Peyer's patch (tissue), 4 donors: ENCODE data around the gene EDN3. TPM values are rescaled to one million over a fixed set of nuclear protein-coding genes. Genes with fewer than 3 reads are reported as not detected.

Experiments used
- DNase-seq, 3 donors: peaks; one replicate each; pipeline ENCODE4 v3.0.0-alpha.2; 2017 to 2019
- H3K27ac ChIP-seq, 4 donors: fragments of 200-600 bp; sonication (generic); one replicate each; pipeline ENCODE4 v1.5.1; 2016 to 2019
- H3K27me3 ChIP-seq, 2 donors: fragments of 200-600 bp; sonication (generic); one replicate each; pipeline ENCODE4 v1.5.1; 2019
- H3K36me3 ChIP-seq, 3 donors: fragments of 200-600 bp; sonication (generic); one replicate each; pipeline ENCODE4 v1.5.1; 2016 to 2019
- H3K4me1 ChIP-seq, 4 donors: fragments of 200-600 bp; sonication (generic); one replicate each; pipeline ENCODE4 v1.5.1; 2016 to 2019
- H3K4me3 ChIP-seq, 4 donors: fragments of 200-600 bp; sonication (generic); 1 replicate in 3 of 4; 2 replicates in 1 of 4; pipeline ENCODE4 v1.5.1; 2016 to 2019; ENCODE audit warnings: mild to moderate bottlenecking in 1 of 4
- H3K9me3 ChIP-seq, 4 donors: fragments of 200-600 bp; sonication (generic); one replicate each; pipeline ENCODE4 v1.5.1; 2016 to 2019; ENCODE audit warnings: mild to moderate bottlenecking in 1 of 4
- CTCF ChIP-seq, 6 experiments: fragments of 450-650 bp in 4 of 6; fragments of 200-600 bp in 2 of 6; sonication (generic) in 1 of 6; IDR thresholded peaks; one replicate each; pipeline ENCODE4 v1.5.1; 2017 to 2019; ENCODE audit warnings: antibody characterized with exemption in 6 of 6, mild to moderate bottlenecking in 3 of 6, moderate library complexity in 1 of 6
- POLR2A ChIP-seq, 2 donors: fragments of 450-650 bp; IDR thresholded peaks; one replicate each; pipeline ENCODE4 v1.5.1; 2017; ENCODE audit warnings: antibody characterized with exemption in 2 of 2, mild to moderate bottlenecking in 2 of 2, moderate library complexity in 2 of 2
- total RNA-seq, 4 donors: library from RNA; depleted of rRNA; stranded (reverse); fragments of >200 nt; gene quantifications; one replicate each; pipeline ENCODE4 v1.1.0, GENCODE V29; 2016

The EDN3 gene
- total RNA-seq, 4 donors from 2014 or later, result 6.6 to 112 (median 63.9) TPM

GRCh38 chr20:59273739-59274357 is 26.6 kb upstream of the EDN3 start:
- H3K4me1 ChIP-seq, result no peaks in the 10 kb centered on the region
- no peak for DNase-seq
- no peaks in the 10 kb centered on the region for H3K36me3 ChIP-seq
- TF ChIP-seq CTCF (IDR thresholded peaks at IDR 0.05) (no peak), POLR2A (IDR thresholded peaks at IDR 0.05) (no peak)
- H3K4me3 ChIP-seq, result no peak overlapping the region
- H3K9me3 ChIP-seq, result no peaks in the 10 kb centered on the region
- H3K27ac ChIP-seq, result no peak overlapping the region
- no peaks in the 10 kb centered on the region for H3K27me3 ChIP-seq

- H3K9me3 ChIP-seq, result no peaks in the 10 kb centered on the region
- TF ChIP-seq POLR2A (IDR thresholded peaks at IDR 0.05) (no peak), CTCF (IDR thresholded peaks at IDR 0.05) (no peak)
- H3K4me1 ChIP-seq, result no peaks in the 10 kb centered on the region
- no peaks in the 10 kb centered on the region for H3K36me3 ChIP-seq
- no peak overlapping the region for H3K27ac ChIP-seq
- H3K4me3 ChIP-seq, result no peak overlapping the region
- DNase-seq, result no peak
- no peaks in the 10 kb centered on the region for H3K27me3 ChIP-seq
Observed at GRCh38 chr20:59276938-59277337, 23.5 kb upstream of the EDN3 start.

DNA sequence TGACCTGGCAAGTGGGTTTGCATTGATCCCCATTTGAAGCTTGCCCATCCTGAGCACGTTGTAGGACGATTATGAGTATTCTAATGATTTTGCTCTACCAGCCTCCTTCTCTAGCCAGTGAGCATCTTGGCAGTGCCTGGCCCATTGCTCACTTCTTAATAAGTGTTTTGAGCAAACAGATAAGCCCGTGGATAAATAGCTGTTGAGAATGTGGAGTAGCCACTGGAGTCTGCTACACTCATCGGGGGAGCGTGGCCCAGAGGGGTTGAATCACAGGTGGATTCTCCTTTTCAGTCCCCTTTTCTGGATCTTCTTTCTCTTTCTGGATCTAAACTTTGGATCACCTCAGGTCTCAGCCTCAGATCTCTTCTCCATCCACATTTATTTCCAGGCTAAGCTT is 15.9 kb upstream of the EDN3 start:
- DNase-seq, result no peak
- Histone ChIP-seq H3K4me3 (no peak overlapping the region), H3K4me1 (no peaks in the 10 kb centered on the region), H3K27me3 (no peaks in the 10 kb centered on the region), H3K36me3 (no peaks in the 10 kb centered on the region), H3K27ac (no peak overlapping the region), H3K9me3 (no peaks in the 10 kb centered on the region)
- no peak for TF ChIP-seq POLR2A (IDR thresholded peaks at IDR 0.05)
- TF ChIP-seq CTCF (IDR thresholded peaks at IDR 0.05), result no peak

- Histone ChIP-seq H3K27ac (peak overlapping the region in 1 of 4 donors; percentile 60), H3K4me1 (peaks cover 0 to 8% (median 0%) of the 10 kb centered on the region in 4 donors), H3K36me3 (no peaks in the 10 kb centered on the region), H3K4me3 (no peak overlapping the region), H3K27me3 (no peaks in the 10 kb centered on the region), H3K9me3 (no peaks in the 10 kb centered on the region)
- TF ChIP-seq POLR2A (IDR thresholded peaks at IDR 0.05), result no peak
- no peak for TF ChIP-seq CTCF (IDR thresholded peaks at IDR 0.05)
- peak in 2 of 3 donors; percentile 83 to 84 for DNase-seq
Observed at GRCh38 chr20:59289994-59290393, 10.4 kb upstream of the EDN3 start.

DNA sequence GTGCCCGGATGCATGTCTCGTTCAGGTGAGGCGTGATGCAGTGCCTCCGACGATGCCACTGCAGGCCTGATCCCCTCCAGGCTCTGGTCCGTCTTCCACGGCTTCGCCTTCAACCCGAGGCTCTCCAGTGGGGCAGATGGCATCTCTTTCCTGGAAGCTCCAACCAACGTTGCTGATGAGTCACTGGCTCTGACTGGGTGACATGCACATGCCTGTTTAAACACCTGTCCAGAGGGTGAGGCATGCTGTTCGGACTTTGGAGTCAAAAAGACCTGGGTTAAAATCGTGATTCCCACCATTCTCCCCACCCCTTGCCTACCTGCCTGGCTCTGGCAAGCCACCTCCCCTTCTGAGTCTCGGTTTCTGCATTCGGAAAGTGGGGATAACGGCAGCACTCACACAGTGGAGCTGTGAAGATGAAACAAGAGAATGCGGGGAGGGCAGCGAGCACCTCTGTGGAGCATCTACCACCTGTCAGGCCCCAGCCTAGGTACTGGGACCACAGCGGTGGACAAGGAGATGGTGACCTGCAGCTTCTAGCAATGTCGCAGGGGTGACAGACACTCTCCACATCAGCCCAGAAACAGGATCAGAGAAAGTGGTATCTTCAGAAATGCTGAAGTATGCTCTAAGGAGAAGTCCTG is 8.5 kb upstream of the EDN3 start:
- peaks cover 0 to 8% (median 0%) of the 10 kb centered on the region in 4 donors for H3K4me1 ChIP-seq
- H3K27ac ChIP-seq, result peak overlapping the region in 1 of 4 donors; percentile 12
- H3K9me3 ChIP-seq, result no peaks in the 10 kb centered on the region
- H3K36me3 ChIP-seq, result no peaks in the 10 kb centered on the region
- peak in 2 of 3 donors; percentile 64 to 81 for DNase-seq
- H3K27me3 ChIP-seq, result no peaks in the 10 kb centered on the region
- H3K4me3 ChIP-seq, result no peak overlapping the region
- TF ChIP-seq CTCF (IDR thresholded peaks at IDR 0.05) (no peak), POLR2A (IDR thresholded peaks at IDR 0.05) (no peak)
